ENCODE data around the gene GDF15. TPM values are rescaled to one million over a fixed set of nuclear protein-coding genes. Genes with fewer than 3 reads are reported as not detected.
"Not testable (repeated sequence)": the region's sequence is repeated elsewhere in the genome, so short reads cannot be mapped to it uniquely, and the experiment has no call there.

Gene GDF15
- 0.30 TPM for polyA plus RNA-seq (ENCODE audit: insufficient read length)

- DNase-seq (ENCODE audit: low read depth) = no peak
Measured at GRCh38 chr19:18385675-18386542, at the start of gene GDF15. Gene GDF15, plus strand, starts transcription at chr19:18386158. Its CDS starts 32 bp downstream, at chr19:18386190.

DNA sequence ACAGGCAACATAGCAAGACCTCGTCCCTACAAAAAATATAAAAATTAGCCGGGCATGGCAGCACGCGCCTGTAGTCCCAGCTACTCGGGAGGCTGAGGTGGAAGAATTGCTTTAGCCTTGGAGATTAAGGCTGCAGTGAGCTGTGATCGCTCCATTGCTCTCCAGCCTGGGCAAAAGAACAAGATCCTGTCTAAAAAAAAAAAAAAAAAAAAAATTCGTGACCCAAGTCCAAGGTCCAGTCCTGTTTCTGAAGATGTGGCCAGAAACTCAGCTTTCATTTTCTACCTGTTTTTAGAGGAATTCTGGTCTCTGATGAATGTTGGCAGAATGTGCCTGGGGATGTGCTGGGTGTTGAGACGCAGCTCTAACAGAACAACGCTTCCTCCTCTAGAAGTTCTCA is 47.4 kb upstream of the GDF15 start:
- DNase-seq (ENCODE audit: low read depth) = no peak

DNA sequence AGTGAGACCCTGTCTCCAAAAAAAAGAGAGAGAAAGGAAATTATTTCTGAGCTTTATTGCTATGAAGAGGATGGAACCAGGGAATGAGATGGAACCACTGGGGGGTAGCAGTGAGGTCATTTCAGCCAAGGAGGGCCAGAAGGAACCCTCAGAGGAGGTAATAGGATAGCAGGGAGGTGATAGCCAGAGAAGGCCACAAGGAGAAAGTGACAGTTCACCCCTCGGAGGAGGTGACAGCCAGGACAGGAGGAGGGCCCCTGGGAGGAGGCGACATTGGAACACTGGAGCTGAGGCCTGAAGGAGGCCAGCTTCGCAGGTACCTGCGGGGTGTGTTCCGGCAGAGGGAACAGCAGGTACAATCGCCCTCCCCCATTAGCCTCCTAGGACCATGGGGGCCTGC is 46.2 kb upstream of the GDF15 start:
- DNase-seq (ENCODE audit: low read depth) = no peak

DNA sequence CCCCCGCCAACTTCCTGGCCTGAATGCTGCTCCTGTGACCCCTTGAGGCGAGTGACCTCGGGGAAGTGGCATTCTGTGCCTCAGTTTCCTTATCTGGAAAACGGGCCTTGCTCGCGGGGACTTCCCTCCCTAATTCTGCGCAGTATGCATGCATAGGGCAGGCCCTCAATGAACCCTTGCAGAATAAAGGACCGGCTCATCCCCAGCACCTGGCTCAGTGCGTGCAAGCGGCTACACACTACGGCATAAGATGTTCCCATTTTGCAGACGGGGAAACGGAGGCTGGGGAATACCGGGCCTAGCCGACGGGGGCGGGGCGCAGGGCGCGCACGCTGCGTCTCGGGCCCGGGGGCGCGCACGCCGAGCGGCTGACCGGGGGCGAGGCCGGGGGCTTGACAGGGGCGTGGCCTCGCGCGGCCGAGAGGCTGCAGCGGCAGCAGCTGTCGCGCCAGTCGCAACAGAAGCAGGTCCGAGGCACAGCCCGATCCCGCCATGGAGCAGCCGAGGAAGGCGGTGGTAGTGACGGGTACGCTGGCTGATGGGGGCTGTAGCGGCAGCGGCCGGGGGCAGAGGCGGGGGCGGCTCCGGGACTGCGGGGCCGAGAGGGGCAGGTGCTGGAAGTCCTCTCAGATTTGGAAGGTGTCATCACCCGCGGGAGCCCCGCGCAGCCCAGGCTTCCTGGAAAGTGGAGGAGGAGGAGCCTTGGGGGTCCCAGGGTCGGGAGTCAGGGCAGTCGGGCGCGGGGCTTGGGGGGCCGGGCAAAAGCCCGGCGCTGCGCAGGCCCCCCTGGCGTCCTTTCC is 45.6 kb upstream of the GDF15 start, which contains the start of gene PGPEP1:
TSS of gene PGPEP1 (plus strand) at position 409 of the 800 bp plus-strand sequence. CDS start at position 493, 84 bp downstream.
- DNase-seq (ENCODE audit: low read depth) = no peak

GRCh38 chr19:18340990-18341868 is 44.7 kb upstream of the GDF15 start:
- no peak for DNase-seq (ENCODE audit: low read depth)

GRCh38 chr19:18342090-18342632 is 43.8 kb upstream of the GDF15 start:
- no peak for DNase-seq (ENCODE audit: low read depth)

DNA sequence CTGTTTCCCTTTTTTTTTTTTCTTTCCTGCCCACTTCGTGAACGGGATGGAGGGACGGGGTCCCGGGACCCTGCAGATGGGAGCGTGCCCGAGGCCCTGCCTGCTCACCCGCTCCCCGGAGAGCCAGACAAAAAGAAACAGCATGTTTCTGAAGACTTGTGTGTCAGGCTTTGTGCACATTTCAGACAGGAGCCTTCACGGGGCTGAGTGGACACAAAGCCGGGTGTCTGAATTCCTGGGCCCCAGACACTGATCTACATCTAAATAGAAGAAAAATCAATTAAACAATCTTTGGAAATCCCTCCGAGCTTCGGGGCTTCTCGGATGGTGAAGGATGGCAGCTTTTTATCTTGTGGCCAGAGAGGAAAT is 41.4 kb upstream of the GDF15 start:
- DNase-seq (ENCODE audit: low read depth) = no peak

DNA sequence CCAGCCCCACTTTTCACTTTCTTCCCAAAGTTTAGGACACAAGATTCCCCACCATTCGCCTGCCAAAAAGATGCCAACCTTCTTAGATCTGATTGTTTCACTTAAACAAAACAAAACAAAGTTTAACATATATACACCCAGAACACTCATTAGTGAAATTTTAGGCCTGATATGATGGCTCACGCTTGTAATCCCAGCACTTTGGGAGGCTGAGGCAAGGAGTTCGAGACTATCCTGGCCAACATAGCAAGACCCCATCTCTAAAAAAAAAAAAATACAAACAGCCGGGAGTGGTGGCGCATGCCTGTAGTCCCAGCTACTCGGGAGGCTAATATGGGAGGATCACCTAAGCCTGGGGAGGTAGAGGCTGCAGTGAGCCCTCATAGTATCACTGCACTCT is 40.7 kb upstream of the GDF15 start:
- DNase-seq (ENCODE audit: low read depth) = no peak

- no peak for DNase-seq (ENCODE audit: low read depth)
Measured at GRCh38 chr19:18346091-18346490, 39.9 kb upstream of the GDF15 start.

DNA sequence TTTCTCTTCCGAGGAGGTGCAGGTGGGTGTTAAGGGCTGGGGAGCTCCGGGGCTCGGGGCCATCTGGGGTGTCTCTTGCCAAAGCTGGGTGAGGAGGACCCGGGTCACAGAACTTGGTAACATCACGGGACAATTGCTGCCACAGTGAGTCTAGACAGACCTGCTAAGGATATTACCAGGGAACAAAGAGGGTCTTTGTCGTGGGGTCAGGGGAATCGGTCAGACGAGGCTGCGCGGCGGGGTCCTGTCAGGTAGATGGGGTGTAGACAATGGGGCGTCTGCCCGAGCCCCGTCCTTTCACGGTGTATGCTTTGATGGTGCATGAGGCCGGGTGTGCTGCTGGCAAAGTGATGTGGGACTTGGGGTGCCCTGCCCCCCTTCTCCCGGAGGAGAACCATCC is 37.8 kb upstream of the GDF15 start:
- no peak for DNase-seq (ENCODE audit: low read depth)

GRCh38 chr19:18348818-18349339 is 37.1 kb upstream of the GDF15 start:
- not testable (repeated sequence) for DNase-seq (ENCODE audit: low read depth)

DNA sequence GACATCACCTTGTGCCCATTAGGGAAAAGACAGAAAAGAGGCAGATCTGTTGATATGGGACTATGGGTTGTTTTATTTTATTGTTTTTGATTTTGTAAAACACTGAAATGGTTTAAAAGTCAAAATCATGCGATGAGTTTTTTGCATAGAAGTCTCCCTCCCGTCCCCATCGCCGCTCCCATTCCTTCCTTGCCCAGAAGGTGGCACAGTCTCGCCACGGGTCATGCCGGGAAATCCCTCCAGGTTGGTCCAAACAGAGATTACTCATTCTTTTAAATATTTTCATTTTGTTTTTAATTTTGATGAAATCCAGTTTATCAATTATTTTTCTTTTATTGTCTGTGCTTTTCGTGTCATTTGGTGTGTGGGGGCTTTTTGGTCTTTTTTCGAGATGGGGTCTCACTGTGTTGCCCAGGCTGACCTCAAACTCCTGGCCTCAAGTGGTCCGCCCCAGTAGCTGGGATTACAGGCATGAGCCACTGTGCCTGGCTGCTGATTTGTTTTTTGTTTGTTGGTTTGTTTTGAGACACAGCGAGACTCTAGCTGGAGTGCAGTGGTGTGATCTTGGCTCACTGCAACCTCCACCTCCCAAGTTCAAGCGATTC is 36.3 kb upstream of the GDF15 start:
- no peak for DNase-seq (ENCODE audit: low read depth)

DNA sequence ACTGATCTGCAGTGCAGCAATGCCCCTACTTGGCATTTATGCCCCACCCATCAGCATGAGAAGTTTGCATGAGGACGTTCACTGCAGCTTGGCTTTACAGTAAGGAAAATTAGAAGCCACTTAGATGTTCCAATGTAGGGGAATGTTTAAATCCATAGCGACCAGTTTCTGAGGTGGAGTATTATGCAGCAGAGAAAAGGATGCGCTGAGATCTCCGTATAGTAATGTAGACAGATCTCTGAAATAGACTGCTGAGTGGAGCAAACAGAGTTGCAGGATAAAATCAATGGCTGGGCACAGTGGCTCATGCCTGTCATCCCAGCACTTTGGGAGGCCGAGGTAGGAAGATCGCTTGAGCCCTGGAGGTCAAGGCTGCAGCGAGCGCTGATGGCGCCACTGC is 35.5 kb upstream of the GDF15 start:
- DNase-seq (ENCODE audit: low read depth) = no peak

DNA sequence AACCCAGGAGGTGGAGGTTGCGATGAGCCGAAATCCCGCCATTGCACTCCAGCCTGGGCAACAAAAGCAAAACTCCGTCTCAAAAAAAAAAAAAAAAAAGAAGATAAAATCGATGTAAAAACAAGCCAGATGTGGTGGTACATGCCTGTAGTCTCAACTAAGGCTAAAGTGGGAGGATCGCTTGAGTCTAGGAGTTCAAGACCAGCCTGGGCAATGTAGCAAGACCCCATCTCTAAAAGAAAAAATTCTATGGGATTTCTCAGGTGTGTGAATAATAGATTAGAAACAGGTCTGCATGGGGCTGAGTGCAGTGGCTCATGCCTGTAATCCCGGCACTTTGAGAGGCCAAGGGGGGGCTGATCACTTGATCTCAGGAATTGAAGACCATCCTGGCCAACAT is 34.4 kb upstream of the GDF15 start:
- DNase-seq (ENCODE audit: low read depth) = no peak

- no peak for DNase-seq (ENCODE audit: low read depth)
Measured at GRCh38 chr19:18353378-18354005, 32.5 kb upstream of the GDF15 start.

DNA sequence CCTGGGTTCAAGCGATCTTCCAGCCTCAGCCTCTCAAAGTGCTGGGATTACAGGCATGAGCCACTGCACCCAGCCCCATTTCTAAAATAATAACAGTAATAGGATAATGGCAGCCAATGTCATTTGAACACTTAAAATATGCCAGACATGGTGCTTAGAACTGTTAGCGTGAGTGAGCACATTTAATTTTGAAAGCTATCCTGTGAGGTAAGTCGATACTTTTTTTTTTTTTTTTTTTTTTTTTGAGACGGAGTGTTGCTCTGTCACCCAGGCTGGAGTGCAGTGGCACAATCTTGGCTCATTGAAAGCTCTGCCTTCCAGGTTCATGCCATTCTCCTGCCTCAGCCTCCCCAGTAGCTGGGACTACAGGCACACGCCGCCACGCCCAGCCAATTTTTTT is 31.2 kb upstream of the GDF15 start:
- DNase-seq (ENCODE audit: low read depth) = not testable (repeated sequence)

GRCh38 chr19:18357041-18357440 is 28.9 kb upstream of the GDF15 start:
- DNase-seq (ENCODE audit: low read depth) = no peak

DNA sequence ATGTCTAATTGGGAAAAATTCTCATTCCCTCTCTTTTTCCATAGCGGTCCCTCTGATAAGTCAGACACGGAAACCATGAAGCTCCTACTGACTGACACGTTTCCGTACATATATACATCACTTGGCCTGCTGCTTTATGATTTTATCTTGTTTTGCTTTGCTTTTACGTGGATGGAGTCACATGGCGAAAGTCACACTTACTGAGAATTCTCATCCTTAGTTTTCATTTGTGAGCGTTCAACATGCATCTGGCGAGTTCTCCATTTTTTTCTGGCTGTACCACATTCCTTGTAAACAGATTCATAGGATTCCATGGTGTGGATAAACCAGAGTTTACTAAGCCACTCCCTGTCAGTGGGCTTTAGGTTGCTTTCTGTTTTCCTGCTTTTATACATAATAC is 24.3 kb upstream of the GDF15 start:
- DNase-seq (ENCODE audit: low read depth) = no peak

DNA sequence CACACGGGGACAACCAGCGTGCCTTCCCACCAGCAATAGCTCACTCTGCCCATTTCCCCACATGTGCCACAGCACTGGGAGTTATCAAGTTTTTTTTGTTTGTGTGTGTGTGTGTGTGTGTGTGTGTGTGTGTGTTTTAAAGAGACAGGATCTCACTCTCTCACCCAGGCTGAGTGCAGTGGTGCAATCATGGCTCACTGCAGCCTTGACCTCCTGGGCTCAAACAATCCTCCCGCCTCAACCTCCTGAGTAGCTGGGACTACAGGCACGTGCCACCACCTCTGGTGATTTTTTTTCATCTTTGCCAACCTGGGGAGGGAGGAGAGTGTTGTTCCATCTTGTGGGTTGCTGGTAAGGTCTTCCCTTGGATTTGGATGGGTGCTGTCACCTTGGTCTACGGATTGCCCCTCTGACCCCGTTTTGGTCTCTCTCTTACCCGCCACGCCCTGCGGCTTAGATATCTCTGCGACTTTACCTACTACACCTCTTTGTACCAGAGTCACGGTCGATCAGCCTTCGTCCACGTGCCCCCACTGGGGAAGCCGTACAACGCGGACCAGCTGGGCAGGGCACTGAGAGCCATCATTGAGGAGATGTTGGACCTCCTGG is 22.9 kb upstream of the GDF15 start:
- DNase-seq (ENCODE audit: low read depth) = no peak

DNA sequence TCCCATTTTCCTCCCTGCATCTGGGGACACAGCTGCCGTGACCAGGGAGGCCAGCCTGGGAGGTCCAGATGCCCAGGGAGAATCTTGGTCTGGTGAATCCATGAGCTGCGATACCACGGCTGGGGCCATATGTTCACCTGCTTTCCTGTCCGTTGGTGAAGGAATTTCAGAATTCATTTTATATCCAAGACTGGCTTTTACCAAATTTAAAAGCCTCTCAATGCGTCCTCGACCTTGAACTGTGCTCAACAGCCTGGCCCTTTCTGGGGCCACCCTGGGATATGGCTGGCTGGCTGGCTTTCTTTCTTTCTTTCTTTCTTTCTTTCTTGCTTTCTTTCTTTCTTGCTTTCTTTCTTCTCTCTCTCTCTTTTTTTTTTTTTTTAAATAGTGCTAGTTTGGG is 22.2 kb upstream of the GDF15 start:
- DNase-seq (ENCODE audit: low read depth) = no peak
